ENCODE results near the gene LRRC45. TPM values are rescaled to one million over a fixed set of nuclear protein-coding genes. Genes with fewer than 3 reads are reported as not detected.

The LRRC45 gene
- total and polyA plus RNA-seq, 2 experiments from 2014 or later = 16.1 to 40.7 TPM

GRCh38 chr17:82017612-82018151 is 5.4 kb upstream of the LRRC45 start:
- H3K27me3 Mint-ChIP-seq (ENCODE audit: insufficient read depth, low read depth, poor library complexity) = peaks cover 15% of the 10 kb centered on the region
- Histone ChIP-seq H3F3A (replicated peaks; ENCODE audit: low read depth) (peaks cover 8% of the 10 kb centered on the region; the same call in 1 of the 2 replicates), H3K9me2 (ENCODE audit: insufficient read depth) (no peaks in the 10 kb centered on the region), H3K36me3 (ENCODE audit: insufficient read depth) (no peaks in the 10 kb centered on the region), H4K20me1 (replicated peaks; ENCODE audit: insufficient read depth) (peaks cover 3% of the 10 kb centered on the region), H3K4me1 (ENCODE audit: insufficient read depth) (peaks cover 5% of the 10 kb centered on the region; the same call in 1 of the 2 replicates), H3K27ac (ENCODE audit: low read depth) (peak overlapping the region; percentile 80; the same call in 1 of the 2 replicates), H3K27me3 (ENCODE audit: insufficient read depth) (no peaks in the 10 kb centered on the region), H2AFZ (no peak overlapping the region), H3K79me2 (replicated peaks; ENCODE audit: insufficient read depth) (peaks cover 15% of the 10 kb centered on the region), H3K4me2 (no peak overlapping the region), H3K4me3 (no peak overlapping the region)
- DNase-seq (ENCODE audit: low spot score) (no peak), ATAC-seq (no peak)
- H3K4me1 Mint-ChIP-seq = peaks cover 5% of the 10 kb centered on the region; the same call in 2 of the 3 replicates
- no peak overlapping the region for H3K4me3 Mint-ChIP-seq
- peaks cover 6% of the 10 kb centered on the region; the same call in 1 of the 3 replicates for H3K36me3 Mint-ChIP-seq (ENCODE audit: low read depth)
- H3K9me3 Mint-ChIP-seq = no peaks in the 10 kb centered on the region
- TF ChIP-seq EZH2 (IDR thresholded peaks at IDR 0.05; ENCODE audit: low read depth, unreplicated experiment) (no peak), JUNB (IDR thresholded peaks at IDR 0.05; ENCODE audit: unreplicated experiment) (no peak), POLR2AphosphoS5 (IDR thresholded peaks at IDR 0.05; ENCODE audit: low read depth) (no peak), ZNF114 (CRISPR knock-in tag; IDR thresholded peaks at IDR 0.05) (no peak), REST (IDR thresholded peaks at IDR 0.05; ENCODE audit: unreplicated experiment) (no peak), CTCF (conservative IDR thresholded peaks at IDR 0.05; ENCODE audit: low read depth in 2 of 2) (no peak), STAT1 (IDR thresholded peaks at IDR 0.05; ENCODE audit: unreplicated experiment) (no peak), NANOG (IDR thresholded peaks at IDR 0.05; ENCODE audit: borderline replicate concordance) (no peak), ETS1 (IDR thresholded peaks at IDR 0.05) (no peak), EZH2phosphoT487 (IDR thresholded peaks at IDR 0.05; ENCODE audit: unreplicated experiment) (no peak), ZNF331 (CRISPR knock-in tag; IDR thresholded peaks at IDR 0.05; ENCODE audit: low read depth) (no peak), CREB1 (CRISPR knock-in tag; IDR thresholded peaks at IDR 0.05; ENCODE audit: low read depth) (no peak), ZNF462 (CRISPR knock-in tag; IDR thresholded peaks at IDR 0.05) (no peak)
- no peak overlapping the region for H3K27ac Mint-ChIP-seq
